HepG2 (cell line): Measurements from ENCODE around the gene CDC6. TPM values are rescaled to one million over a fixed set of nuclear protein-coding genes. Genes with fewer than 3 reads are reported as not detected.

Source experiments
- ATF1 ChIP-seq: IDR thresholded peaks from 2 replicates; pipeline ENCODE4 v1.6.1; 2016; ENCODE audit warnings: mild to moderate bottlenecking, control low read depth
- ATRX ChIP-seq: sonication (generic); formaldehyde crosslinking; IDR thresholded peaks from 2 replicates; pipeline ENCODE4 v1.4.0; 2020; ENCODE audit warnings: missing genetic modification reagents, borderline replicate concordance
- DNMT3B ChIP-seq: conservative IDR thresholded peaks from 2 replicates; pipeline ENCODE4 v1.6.1; 2016; ENCODE audit warnings: missing biosample characterization, control low read depth
- KDM2A ChIP-seq: sonication (generic); formaldehyde crosslinking; IDR thresholded peaks from 2 replicates; pipeline ENCODE4 v1.4.0; 2020; ENCODE audit warnings: low read depth, missing genetic modification reagents, borderline replicate concordance
- NR2C2 ChIP-seq: sonication (generic); formaldehyde crosslinking; IDR thresholded peaks from 2 replicates; pipeline ENCODE4 v1.4.0; 2020; ENCODE audit warnings: missing genetic modification reagents, mild to moderate bottlenecking, moderate library complexity, borderline replicate concordance
- PHF20 ChIP-seq: sonication (generic); formaldehyde crosslinking; IDR thresholded peaks from 2 replicates; pipeline ENCODE4 v1.5.0; 2020; ENCODE audit warnings: mild to moderate bottlenecking, missing genetic modification reagents
- RELA ChIP-seq: sonication (generic); formaldehyde crosslinking; IDR thresholded peaks from 2 replicates; pipeline ENCODE4 v1.4.0; 2020; ENCODE audit warnings: missing genetic modification reagents
- SATB2 ChIP-seq: sonication (generic); formaldehyde crosslinking; IDR thresholded peaks from 2 replicates; pipeline ENCODE4 v1.5.0; 2020; ENCODE audit warnings: missing genetic modification reagents
- ZFP36 ChIP-seq: fragments of 150-350 bp; IDR thresholded peaks from 2 replicates; pipeline ENCODE4 v1.6.1; 2018; ENCODE audit warnings: borderline replicate concordance, low read length, low read depth; ENCODE audit not compliant: partially characterized antibody
- ZFP90 ChIP-seq: sonication (generic); formaldehyde crosslinking; IDR thresholded peaks from 2 replicates; pipeline ENCODE4 v1.8.0; 2022; ENCODE audit warnings: missing genetic modification reagents, mild to moderate bottlenecking, inconsistent platforms, borderline replicate concordance
- polyA plus RNA-seq, 8 experiments: library from polyadenylated mRNA; depleted of rRNA in 3 of 8; stranded (reverse) in 7 of 8; unstranded in 1 of 8; fragments of >200 nt; fragmentation: Illumina TruSeq in 4 of 8; extraction: Trizol in 4 of 8; gene quantifications; 2 replicates each; pipeline versions ENCODE4 v1.2.1 to v1.2.3, GENCODE V29; 2011 to 2016; ENCODE audit warnings: low read depth in 4 of 8, missing spikeins in 1 of 8, mixed read lengths in 1 of 8; ENCODE audit not compliant: insufficient read depth in 1 of 8
- total RNA-seq, 5 experiments: library from RNA; depleted of rRNA; stranded (reverse); fragments of >200 nt; fragmentation: Illumina TruSeq; extraction: Trizol; gene quantifications; 2 replicates each; pipeline ENCODE4 v1.2.3, GENCODE V29; 2016; ENCODE audit warnings: low read depth in 1 of 5
- TF ChIP-seq, protein P1 (sequence below): IDR thresholded peaks from 2 replicates; pipeline ENCODE4 v1.6.1; 2016; ENCODE audit warnings: low read depth, missing genetic modification reagents, missing compliant biosample characterization
- TF ChIP-seq, protein P2 (sequence below): IDR thresholded peaks from 2 replicates; pipeline ENCODE4 v1.6.1; 2016; ENCODE audit warnings: missing biosample characterization, missing genetic modification reagents, low read depth
- TF ChIP-seq, protein P3 (sequence below): IDR thresholded peaks from 2 replicates; pipeline ENCODE4 v1.6.1; 2012; ENCODE audit warnings: inconsistent platforms
- TF ChIP-seq, protein P4 (sequence below): sonication (generic); formaldehyde crosslinking; IDR thresholded peaks from 2 replicates; pipeline ENCODE4 v1.5.0; 2020; ENCODE audit warnings: missing genetic modification reagents, mild to moderate bottlenecking, borderline replicate concordance
- TF ChIP-seq, protein P5 (sequence below): sonication (generic); formaldehyde crosslinking; IDR thresholded peaks from 2 replicates; pipeline ENCODE4 v1.4.0; 2020; ENCODE audit warnings: missing genetic modification reagents, borderline replicate concordance

CDC6 gene
- total and polyA plus RNA-seq, 2 of the 13 experiments (the other 11 are each of a cell fraction or from before 2014, with no cell fraction given), result 17.4 to 114 TPM

DNA sequence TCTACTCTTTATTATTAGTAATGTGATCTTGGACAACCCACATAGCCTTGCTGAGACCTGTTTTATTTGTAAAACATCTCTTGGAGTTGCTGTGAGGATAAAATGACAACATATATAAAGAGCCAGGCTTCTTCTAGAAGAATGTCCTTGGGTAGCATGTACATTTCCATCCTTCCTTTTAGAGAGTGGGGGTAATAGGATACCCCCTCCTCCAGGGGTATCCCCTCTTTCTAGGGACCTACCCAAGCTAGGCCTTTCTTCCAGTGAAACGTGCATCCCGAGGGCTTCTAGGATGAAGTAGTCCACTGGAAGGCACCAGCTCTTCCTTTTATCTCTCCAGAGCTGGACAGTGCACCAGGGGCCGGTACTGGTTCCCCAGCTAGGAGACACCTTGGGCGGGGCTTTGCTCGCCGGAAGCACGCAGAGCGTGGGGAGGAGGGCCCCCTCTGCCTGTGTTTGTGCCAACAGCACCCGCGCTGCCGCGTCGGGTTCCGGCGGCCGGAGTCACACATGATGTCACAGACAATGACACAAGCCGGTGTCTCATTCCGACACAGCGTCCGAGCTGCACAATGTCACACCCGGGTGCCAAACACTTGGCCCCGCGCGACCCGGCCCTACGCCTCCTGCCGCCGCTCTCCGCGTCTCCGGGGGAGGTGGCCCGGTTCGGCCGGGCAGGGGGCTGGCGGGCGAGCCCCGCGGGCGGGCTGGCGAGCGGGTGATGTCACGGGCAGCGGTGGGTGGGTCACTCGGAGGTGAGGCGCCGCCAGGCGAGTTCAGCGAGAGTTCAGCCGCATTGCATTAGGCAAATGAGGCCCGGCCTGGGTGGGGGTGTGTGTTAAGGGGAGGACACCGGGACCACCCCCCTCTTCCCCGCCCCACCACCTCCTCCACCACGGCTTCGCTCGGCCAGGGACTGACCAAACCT lies 53.5 kb downstream of the CDC6 start (continued):
- TF ChIP-seq, protein P1, sequence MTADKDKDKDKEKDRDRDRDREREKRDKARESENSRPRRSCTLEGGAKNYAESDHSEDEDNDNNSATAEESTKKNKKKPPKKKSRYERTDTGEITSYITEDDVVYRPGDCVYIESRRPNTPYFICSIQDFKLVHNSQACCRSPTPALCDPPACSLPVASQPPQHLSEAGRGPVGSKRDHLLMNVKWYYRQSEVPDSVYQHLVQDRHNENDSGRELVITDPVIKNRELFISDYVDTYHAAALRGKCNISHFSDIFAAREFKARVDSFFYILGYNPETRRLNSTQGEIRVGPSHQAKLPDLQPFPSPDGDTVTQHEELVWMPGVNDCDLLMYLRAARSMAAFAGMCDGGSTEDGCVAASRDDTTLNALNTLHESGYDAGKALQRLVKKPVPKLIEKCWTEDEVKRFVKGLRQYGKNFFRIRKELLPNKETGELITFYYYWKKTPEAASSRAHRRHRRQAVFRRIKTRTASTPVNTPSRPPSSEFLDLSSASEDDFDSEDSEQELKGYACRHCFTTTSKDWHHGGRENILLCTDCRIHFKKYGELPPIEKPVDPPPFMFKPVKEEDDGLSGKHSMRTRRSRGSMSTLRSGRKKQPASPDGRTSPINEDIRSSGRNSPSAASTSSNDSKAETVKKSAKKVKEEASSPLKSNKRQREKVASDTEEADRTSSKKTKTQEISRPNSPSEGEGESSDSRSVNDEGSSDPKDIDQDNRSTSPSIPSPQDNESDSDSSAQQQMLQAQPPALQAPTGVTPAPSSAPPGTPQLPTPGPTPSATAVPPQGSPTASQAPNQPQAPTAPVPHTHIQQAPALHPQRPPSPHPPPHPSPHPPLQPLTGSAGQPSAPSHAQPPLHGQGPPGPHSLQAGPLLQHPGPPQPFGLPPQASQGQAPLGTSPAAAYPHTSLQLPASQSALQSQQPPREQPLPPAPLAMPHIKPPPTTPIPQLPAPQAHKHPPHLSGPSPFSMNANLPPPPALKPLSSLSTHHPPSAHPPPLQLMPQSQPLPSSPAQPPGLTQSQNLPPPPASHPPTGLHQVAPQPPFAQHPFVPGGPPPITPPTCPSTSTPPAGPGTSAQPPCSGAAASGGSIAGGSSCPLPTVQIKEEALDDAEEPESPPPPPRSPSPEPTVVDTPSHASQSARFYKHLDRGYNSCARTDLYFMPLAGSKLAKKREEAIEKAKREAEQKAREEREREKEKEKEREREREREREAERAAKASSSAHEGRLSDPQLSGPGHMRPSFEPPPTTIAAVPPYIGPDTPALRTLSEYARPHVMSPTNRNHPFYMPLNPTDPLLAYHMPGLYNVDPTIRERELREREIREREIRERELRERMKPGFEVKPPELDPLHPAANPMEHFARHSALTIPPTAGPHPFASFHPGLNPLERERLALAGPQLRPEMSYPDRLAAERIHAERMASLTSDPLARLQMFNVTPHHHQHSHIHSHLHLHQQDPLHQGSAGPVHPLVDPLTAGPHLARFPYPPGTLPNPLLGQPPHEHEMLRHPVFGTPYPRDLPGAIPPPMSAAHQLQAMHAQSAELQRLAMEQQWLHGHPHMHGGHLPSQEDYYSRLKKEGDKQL (CRISPR knock-in tag), result peak; percentile 20; the same call in 1 of the 2 replicates
- TF ChIP-seq ATF1 (peak; percentile 70), PHF20 (CRISPR knock-in tag) (peak; percentile 61), RELA (no peak; the same call in 1 of the 2 replicates), SATB2 (CRISPR knock-in tag) (no peak), ZFP90 (CRISPR knock-in tag) (0 out of 2 replicates have a peak, but pooled peaks have one; percentile 67), NR2C2 (CRISPR knock-in tag) (peak; percentile 77), KDM2A (CRISPR knock-in tag) (peak; percentile 89; the same call in 1 of the 2 replicates), DNMT3B (CRISPR knock-in tag) (no peak), ATRX (no peak), ZFP36 (no peak)
- TF ChIP-seq, protein P2, sequence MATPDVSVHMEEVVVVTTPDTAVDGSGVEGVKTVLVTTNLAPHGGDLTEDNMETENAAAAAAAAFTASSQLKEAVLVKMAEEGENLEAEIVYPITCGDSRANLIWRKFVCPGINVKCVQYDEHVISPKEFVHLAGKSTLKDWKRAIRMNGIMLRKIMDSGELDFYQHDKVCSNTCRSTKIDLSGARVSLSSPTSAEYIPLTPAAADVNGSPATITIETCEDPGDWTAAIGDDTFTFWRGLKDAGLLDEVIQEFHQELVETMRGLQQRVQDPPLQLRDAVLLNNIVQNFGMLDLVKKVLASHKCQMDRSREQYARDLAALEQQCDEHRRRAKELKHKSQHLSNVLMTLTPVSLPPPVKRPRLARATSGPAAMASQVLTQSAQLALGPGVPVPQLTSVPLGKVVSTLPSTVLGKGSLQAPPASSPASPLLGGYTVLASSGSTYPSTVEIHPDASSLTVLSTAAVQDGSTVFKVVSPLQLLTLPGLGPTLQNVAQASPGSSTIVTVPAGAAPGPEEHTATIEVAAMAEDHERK (CRISPR knock-in tag), result peak; percentile 55; the same call in 1 of the 2 replicates
- TF ChIP-seq, protein P3, sequence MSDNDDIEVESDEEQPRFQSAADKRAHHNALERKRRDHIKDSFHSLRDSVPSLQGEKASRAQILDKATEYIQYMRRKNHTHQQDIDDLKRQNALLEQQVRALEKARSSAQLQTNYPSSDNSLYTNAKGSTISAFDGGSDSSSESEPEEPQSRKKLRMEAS, result peak; percentile 58
- TF ChIP-seq, protein P4, sequence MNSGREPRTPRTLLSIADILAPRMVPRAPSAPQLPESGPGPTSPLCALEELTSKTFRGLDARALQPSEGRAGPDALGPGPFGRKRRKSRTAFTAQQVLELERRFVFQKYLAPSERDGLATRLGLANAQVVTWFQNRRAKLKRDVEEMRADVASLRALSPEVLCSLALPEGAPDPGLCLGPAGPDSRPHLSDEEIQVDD, result no peak
- TF ChIP-seq, protein P5, sequence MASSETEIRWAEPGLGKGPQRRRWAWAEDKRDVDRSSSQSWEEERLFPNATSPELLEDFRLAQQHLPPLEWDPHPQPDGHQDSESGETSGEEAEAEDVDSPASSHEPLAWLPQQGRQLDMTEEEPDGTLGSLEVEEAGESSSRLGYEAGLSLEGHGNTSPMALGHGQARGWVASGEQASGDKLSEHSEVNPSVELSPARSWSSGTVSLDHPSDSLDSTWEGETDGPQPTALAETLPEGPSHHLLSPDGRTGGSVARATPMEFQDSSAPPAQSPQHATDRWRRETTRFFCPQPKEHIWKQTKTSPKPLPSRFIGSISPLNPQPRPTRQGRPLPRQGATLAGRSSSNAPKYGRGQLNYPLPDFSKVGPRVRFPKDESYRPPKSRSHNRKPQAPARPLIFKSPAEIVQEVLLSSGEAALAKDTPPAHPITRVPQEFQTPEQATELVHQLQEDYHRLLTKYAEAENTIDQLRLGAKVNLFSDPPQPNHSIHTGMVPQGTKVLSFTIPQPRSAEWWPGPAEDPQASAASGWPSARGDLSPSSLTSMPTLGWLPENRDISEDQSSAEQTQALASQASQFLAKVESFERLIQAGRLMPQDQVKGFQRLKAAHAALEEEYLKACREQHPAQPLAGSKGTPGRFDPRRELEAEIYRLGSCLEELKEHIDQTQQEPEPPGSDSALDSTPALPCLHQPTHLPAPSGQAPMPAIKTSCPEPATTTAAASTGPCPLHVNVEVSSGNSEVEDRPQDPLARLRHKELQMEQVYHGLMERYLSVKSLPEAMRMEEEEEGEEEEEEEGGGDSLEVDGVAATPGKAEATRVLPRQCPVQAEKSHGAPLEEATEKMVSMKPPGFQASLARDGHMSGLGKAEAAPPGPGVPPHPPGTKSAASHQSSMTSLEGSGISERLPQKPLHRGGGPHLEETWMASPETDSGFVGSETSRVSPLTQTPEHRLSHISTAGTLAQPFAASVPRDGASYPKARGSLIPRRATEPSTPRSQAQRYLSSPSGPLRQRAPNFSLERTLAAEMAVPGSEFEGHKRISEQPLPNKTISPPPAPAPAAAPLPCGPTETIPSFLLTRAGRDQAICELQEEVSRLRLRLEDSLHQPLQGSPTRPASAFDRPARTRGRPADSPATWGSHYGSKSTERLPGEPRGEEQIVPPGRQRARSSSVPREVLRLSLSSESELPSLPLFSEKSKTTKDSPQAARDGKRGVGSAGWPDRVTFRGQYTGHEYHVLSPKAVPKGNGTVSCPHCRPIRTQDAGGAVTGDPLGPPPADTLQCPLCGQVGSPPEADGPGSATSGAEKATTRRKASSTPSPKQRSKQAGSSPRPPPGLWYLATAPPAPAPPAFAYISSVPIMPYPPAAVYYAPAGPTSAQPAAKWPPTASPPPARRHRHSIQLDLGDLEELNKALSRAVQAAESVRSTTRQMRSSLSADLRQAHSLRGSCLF (CRISPR knock-in tag), result no peak
